Esophagus muscularis mucosa (tissue), 4 donors: Measurements from ENCODE around the gene CSRNP2.

Source experiments
- CTCF ChIP-seq, 3 experiments: fragments of 200-600 bp in 2 of 3; fragments of 450-650 bp in 1 of 3; sonication (generic) in 2 of 3; IDR thresholded peaks; one replicate each; pipeline ENCODE4 v1.5.1; 2017 to 2019; ENCODE audit warnings: antibody characterized with exemption in 3 of 3, mild to moderate bottlenecking in 2 of 3, moderate library complexity in 1 of 3
- EP300 ChIP-seq: sonication (generic); formaldehyde crosslinking; IDR thresholded peaks from one replicate; pipeline ENCODE4 v1.6.1; 2017; ENCODE audit warnings: antibody characterized with exemption
- POLR2A ChIP-seq: fragments of 450-650 bp; IDR thresholded peaks from one replicate; pipeline ENCODE4 v1.6.1; 2017; ENCODE audit warnings: antibody characterized with exemption, moderate library complexity, mild to moderate bottlenecking, low read depth

- TF ChIP-seq CTCF (IDR thresholded peaks at IDR 0.05) (no peak), EP300 (no peak), POLR2A (no peak)
Observed at GRCh38 chr12:51127050-51127729, 43.8 kb upstream of the CSRNP2 start.
